Astrocyte of the hippocampus (primary cell): ENCODE measurements around the gene ENHO.

ENCODE experiments used
- DNase-seq: peaks from one replicate; pipeline ENCODE4 v3.0.0; 2011; ENCODE audit warnings: low read depth, low spot score

The ENHO gene

GRCh38 chr9:34522971-34523797 lies at the start of gene ENHO:
Gene ENHO (minus strand): TSS chr9:34522990. CDS start chr9:34521695, 1,295 bp downstream.
- DNase-seq = peak; percentile 98

DNA sequence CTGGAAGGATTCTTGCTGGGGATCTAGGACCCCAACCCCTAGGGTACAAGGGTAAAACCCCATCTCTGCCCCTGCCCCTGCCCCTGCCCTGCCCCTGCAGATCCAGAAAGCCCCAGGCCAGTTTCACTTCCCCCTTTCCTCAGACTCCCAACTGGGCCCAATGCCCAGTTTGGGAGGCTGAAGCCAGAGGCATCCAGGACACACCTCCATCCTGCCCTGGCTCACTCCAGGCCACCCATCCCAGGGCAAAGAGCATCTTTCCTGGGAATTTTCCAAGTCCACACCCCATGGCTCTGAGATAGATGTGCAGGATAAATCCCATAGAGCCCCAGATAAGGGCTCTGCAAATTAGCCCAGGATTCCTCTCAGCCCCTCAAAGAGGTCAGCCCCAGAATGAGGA lies 49.3 kb upstream of the ENHO start:
- DNase-seq = no peak

GRCh38 chr9:34571481-34571810 lies 48.7 kb upstream of the ENHO start:
- no peak for DNase-seq

GRCh38 chr9:34570809-34571480 lies 48.2 kb upstream of the ENHO start:
- DNase-seq = no peak

GRCh38 chr9:34570376-34570775 lies 47.6 kb upstream of the ENHO start:
- no peak for DNase-seq

GRCh38 chr9:34568774-34569173 lies 46.0 kb upstream of the ENHO start:
- DNase-seq = no peak

- DNase-seq = no peak
Observed at GRCh38 chr9:34568133-34568532, 45.3 kb upstream of the ENHO start.

GRCh38 chr9:34566972-34567371 lies 44.2 kb upstream of the ENHO start:
- no peak for DNase-seq

- DNase-seq = no peak
Observed at GRCh38 chr9:34566322-34566721, 43.5 kb upstream of the ENHO start.

GRCh38 chr9:34565856-34566255 lies 43.1 kb upstream of the ENHO start:
- no peak for DNase-seq

DNA sequence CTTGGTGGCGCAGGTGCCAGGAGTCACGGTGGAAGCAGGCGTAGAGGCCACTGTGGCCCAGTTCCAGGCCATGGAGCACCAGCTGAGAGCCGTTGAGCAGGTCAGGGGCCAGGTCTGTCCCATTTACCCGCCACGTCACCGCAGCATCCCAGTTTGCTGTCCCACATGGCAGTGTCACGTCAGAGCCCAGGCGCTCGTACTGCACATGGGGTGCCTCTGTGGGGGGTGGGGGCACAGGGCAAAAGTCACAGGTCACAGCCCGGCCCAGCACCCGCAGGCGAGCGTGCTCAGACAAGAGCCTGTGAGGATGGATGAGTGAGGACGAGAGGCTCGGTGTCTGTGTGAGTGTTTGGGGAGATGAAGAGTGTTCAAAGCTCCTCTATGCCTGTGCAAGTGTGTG lies 41.8 kb upstream of the ENHO start:
- DNase-seq = no peak

DNA sequence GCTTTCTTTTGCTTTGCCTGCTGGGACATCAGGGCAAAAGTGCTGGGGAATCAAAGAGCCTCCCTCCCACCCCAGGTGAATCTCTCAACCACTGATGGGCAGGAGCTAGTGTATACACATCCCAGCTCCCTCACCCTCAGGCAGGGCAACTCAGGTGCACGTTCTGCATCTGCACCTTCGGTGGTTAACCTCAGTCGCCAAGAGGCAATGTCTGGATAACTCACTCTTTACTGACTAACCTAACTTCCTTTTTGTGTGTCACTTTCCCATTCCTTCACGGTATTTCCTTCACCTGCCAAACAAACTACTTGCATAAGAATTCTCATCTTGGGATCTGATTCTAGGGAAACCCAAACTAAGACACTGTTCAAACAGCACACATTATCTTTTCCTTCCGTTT lies 40.5 kb upstream of the ENHO start:
- DNase-seq = no peak

GRCh38 chr9:34562135-34562745 lies 39.5 kb upstream of the ENHO start:
- no peak for DNase-seq

DNA sequence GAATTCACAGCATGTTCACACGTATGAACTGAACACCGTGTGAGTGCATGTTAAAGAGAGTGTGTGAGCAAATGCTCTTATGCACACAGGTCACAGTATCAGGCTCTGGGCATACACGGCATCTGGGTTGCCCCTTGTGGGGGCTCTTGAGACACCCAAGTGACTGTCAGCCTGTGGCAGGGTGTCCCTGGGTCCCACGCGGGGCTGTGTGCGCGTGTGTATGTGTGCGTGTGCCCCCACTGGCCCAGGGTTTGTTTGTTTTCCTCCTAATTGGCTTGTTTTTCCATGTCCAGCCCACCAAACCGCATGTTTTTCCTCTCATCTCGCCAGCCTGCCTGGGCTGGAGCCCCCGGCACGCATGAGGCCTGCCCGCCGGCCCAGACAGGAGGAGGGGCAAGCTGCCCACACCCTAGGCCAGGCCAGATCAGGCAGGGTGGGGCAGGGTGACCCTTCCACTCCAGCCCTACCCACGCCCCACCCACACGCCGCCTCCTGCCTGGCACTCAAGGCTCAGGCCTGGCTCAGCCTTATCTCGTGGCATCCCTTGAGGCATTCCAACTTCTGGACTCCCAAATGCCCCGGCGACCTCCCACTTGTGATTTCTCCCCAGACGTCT lies 37.9 kb upstream of the ENHO start:
- no peak for DNase-seq

- peak; percentile 45 for DNase-seq
Observed at GRCh38 chr9:34559624-34560455, 37.0 kb upstream of the ENHO start.

- DNase-seq = no peak
Observed at GRCh38 chr9:34558919-34559623, 36.3 kb upstream of the ENHO start.

- no peak for DNase-seq
Observed at GRCh38 chr9:34558364-34558763, 35.6 kb upstream of the ENHO start.

- DNase-seq = no peak
Observed at GRCh38 chr9:34557426-34558321, 34.9 kb upstream of the ENHO start.

GRCh38 chr9:34556949-34557348 lies 34.2 kb upstream of the ENHO start:
- DNase-seq = no peak
